Activated B cell treated with CpG ODN at 0.5 μM for 24 hours (primary cell): ENCODE measurements around the gene VPS33B. TPM values are rescaled to one million over a fixed set of nuclear protein-coding genes. Genes with fewer than 3 reads are reported as not detected.

ENCODE experiments used
- ATAC-seq: fragments of 200-7000 bp; cut with Tn5 transposase; one replicate; pipeline ENCODE4 v1.10.0; 2021; ENCODE audit warnings: low read depth, mild to moderate bottlenecking, moderate library complexity
- CTCF ChIA-PET: fragments of 350-600 bp; sonication (Branson Sonifier 250); formaldehyde crosslinking; loops from one replicate; lab custom pipeline; 2021; ENCODE audit warnings: antibody characterized with exemption; lab: Charles Lee
- POLR2A ChIA-PET: fragments of 350-600 bp; sonication (Branson Sonifier 250); formaldehyde crosslinking; loops from one replicate; lab custom pipeline; 2021; ENCODE audit warnings: antibody characterized with exemption; lab: Charles Lee
- DNase-seq: peaks from one replicate; pipeline ENCODE4 v3.0.0; 2022
- H3K27ac Mint-ChIP-seq: one replicate; pipeline ENCODE4 v1.8.0; 2020; ENCODE audit warnings: mixed read lengths
- H3K27me3 Mint-ChIP-seq: one replicate; pipeline ENCODE4 v1.8.0; 2021; ENCODE audit warnings: mixed read lengths
- H3K36me3 Mint-ChIP-seq: one replicate; pipeline ENCODE4 v1.8.0; 2021; ENCODE audit warnings: low read depth, mixed read lengths
- H3K4me1 Mint-ChIP-seq: one replicate; pipeline ENCODE4 v1.8.0; 2021; ENCODE audit warnings: mixed read lengths
- H3K4me3 Mint-ChIP-seq: one replicate; pipeline ENCODE4 v1.8.0; 2020; ENCODE audit warnings: mild to moderate bottlenecking, mixed read lengths
- H3K9me3 Mint-ChIP-seq: one replicate; pipeline ENCODE4 v1.8.0; 2020; ENCODE audit warnings: mixed read lengths
- intact Hi-C: fragments of 100-400 bp; cut with micrococcal nuclease; formaldehyde crosslinking; loops from one replicate; pipeline ENCODE4 v1.15.1; 2024
- total RNA-seq: library from RNA; stranded (reverse); gene quantifications from 2 replicates; pipeline ENCODE4 v1.2.3, GENCODE V29; 2022
- TF ChIP-seq, protein P1 (sequence below): fragments of 200-600 bp; IDR thresholded peaks from one replicate; pipeline ENCODE4 v1.8.0; 2022; ENCODE audit warnings: antibody characterized with exemption, mild to moderate bottlenecking

The VPS33B gene
- total RNA-seq, 1 donor from 2014 or later, result 33.4 TPM

DNA sequence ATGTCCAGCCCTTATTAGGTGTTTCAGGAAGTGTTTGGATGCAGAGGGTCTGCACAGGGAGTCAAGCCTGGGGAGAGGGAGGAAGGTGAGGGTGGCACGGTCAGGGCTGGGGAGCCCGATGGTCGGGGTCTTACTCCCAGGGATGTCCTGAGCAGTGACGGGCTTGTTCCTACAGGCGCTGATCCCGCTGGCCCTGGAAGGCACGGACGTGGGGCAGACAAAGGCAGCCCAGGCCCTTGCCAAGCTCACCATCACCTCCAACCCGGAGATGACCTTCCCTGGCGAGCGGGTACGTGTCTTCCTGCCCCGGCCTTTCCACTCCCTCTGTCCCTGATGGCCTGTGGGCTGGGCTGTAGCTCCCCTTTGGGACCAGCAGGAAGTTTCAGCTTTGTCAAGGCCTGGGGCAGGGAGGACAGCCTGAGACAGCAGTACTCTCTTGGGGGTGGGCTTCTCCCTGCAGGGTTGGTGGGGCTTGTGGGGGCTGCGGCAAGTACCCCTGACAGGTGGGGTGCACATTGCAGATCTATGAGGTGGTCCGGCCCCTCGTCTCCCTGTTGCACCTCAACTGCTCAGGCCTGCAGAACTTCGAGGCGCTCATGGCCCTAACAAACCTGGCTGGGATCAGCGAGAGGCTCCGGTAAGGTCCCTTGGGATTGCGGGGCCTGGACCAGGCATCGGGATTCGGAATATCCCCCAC is 72.3 kb downstream of the VPS33B start:
- Mint-ChIP-seq H3K4me1 (peaks cover 5% of the 10 kb centered on the region), H3K4me3 (no peak overlapping the region), H3K36me3 (peaks cover 70% of the 10 kb centered on the region), H3K27me3 (no peaks in the 10 kb centered on the region), H3K9me3 (no peaks in the 10 kb centered on the region), H3K27ac (no peak overlapping the region)
- no peak for ATAC-seq
- ChIA-PET CTCF (no interaction called here), POLR2A (interaction anchor here (0.6 kb wide), 1 partner anchor 9 kb away, joined by 6 read pairs; no protein-coding TSS in a partner anchor)
- TF ChIP-seq, protein P1, sequence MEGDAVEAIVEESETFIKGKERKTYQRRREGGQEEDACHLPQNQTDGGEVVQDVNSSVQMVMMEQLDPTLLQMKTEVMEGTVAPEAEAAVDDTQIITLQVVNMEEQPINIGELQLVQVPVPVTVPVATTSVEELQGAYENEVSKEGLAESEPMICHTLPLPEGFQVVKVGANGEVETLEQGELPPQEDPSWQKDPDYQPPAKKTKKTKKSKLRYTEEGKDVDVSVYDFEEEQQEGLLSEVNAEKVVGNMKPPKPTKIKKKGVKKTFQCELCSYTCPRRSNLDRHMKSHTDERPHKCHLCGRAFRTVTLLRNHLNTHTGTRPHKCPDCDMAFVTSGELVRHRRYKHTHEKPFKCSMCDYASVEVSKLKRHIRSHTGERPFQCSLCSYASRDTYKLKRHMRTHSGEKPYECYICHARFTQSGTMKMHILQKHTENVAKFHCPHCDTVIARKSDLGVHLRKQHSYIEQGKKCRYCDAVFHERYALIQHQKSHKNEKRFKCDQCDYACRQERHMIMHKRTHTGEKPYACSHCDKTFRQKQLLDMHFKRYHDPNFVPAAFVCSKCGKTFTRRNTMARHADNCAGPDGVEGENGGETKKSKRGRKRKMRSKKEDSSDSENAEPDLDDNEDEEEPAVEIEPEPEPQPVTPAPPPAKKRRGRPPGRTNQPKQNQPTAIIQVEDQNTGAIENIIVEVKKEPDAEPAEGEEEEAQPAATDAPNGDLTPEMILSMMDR, result no peak
- DNase-seq, result no peak
- intact Hi-C loops, result loop anchor here (10.0 kb wide), 1 partner anchor 1125 kb away; no protein-coding TSS in a partner anchor

Other genes with a start within 250 kb of the VPS33B start
- gene FURIN, start 154.0 kb downstream of the VPS33B start, total RNA-seq, result 46.5 and 46.6 TPM in 2 replicates
- 19.7 and 27.4 TPM in 2 replicates for gene FES, start 138.1 kb downstream of the VPS33B start, total RNA-seq
- 115 and 133 TPM in 2 replicates for gene MAN2A2, start 119.3 kb downstream of the VPS33B start, total RNA-seq
- gene HDDC3, start 90.0 kb downstream of the VPS33B start, total RNA-seq, result 17.6 and 19.0 TPM in 2 replicates
- gene UNC45A, start 87.3 kb downstream of the VPS33B start, total RNA-seq, result 72.8 and 73.2 TPM in 2 replicates
- gene RCCD1, start 67.7 kb downstream of the VPS33B start, total RNA-seq, result 15.7 and 19.3 TPM in 2 replicates
- 8.1 and 9.3 TPM in 2 replicates for gene PRC1, start 28.1 kb downstream of the VPS33B start, total RNA-seq
- gene SV2B, start 77.7 kb upstream of the VPS33B start, total RNA-seq, result not detected in 2 replicates